HEK293T (cell line): ENCODE measurements around the gene RAB3B.

ENCODE experiments used
- ARNT ChIP-seq: fragments of 450-650 bp; IDR thresholded peaks from 2 replicates; pipeline ENCODE4 v1.6.1; 2017; ENCODE audit warnings: mild to moderate bottlenecking
- BHLHE40 ChIP-seq: fragments of 450-650 bp; IDR thresholded peaks from 2 replicates; pipeline ENCODE4 v1.6.1; 2016; ENCODE audit warnings: mild to moderate bottlenecking, moderate library complexity, borderline replicate concordance
- ELF4 ChIP-seq: fragments of 450-650 bp; IDR thresholded peaks from 2 replicates; pipeline ENCODE4 v1.6.1; 2017; ENCODE audit warnings: antibody characterized with exemption
- FOXA1 ChIP-seq: fragments of 450-650 bp; IDR thresholded peaks from 2 replicates; pipeline ENCODE4 v1.6.1; 2016; ENCODE audit warnings: mild to moderate bottlenecking
- FOXM1 ChIP-seq: fragments of 450-650 bp; IDR thresholded peaks from 2 replicates; pipeline ENCODE4 v1.6.1; 2017; ENCODE audit warnings: mild to moderate bottlenecking, borderline replicate concordance
- HDGF ChIP-seq: fragments of 450-650 bp; IDR thresholded peaks from 2 replicates; pipeline ENCODE4 v1.6.1; 2017; ENCODE audit warnings: antibody characterized with exemption, borderline replicate concordance
- LEF1 ChIP-seq: fragments of 450-650 bp; IDR thresholded peaks from 2 replicates; pipeline ENCODE4 v1.6.1; 2017; ENCODE audit warnings: mild to moderate bottlenecking, borderline replicate concordance
- NFRKB ChIP-seq: fragments of 450-650 bp; IDR thresholded peaks from 2 replicates; pipeline ENCODE4 v1.6.1; 2016; ENCODE audit warnings: mild to moderate bottlenecking, moderate library complexity
- PKNOX1 ChIP-seq: fragments of 450-650 bp; IDR thresholded peaks from 2 replicates; pipeline ENCODE4 v1.6.1; 2016
- SP1 ChIP-seq: fragments of 450-650 bp; IDR thresholded peaks from 2 replicates; pipeline ENCODE4 v1.6.1; 2017
- SUZ12 ChIP-seq: fragments of 450-650 bp; IDR thresholded peaks from 2 replicates; pipeline ENCODE4 v1.6.1; 2016; ENCODE audit warnings: mild to moderate bottlenecking
- TARDBP ChIP-seq: fragments of 450-650 bp; IDR thresholded peaks from 2 replicates; pipeline ENCODE4 v1.6.1; 2016
- ZNF384 ChIP-seq: fragments of 450-650 bp; IDR thresholded peaks from 2 replicates; pipeline ENCODE4 v1.6.1; 2016

GRCh38 chr1:52032124-52032784, 41.8 kb upstream of the RAB3B start:
- TF ChIP-seq TARDBP (no peak), ZNF384 (no peak), BHLHE40 (no peak), NFRKB (no peak), SP1 (no peak), ARNT (no peak), PKNOX1 (no peak), SUZ12 (no peak), FOXM1 (no peak), FOXA1 (no peak), ELF4 (no peak), LEF1 (no peak), HDGF (no peak)
